H1 (cell line): ENCODE results near the gene DACT1. TPM values are rescaled to one million over a fixed set of nuclear protein-coding genes. Genes with fewer than 3 reads are reported as not detected.

Experiments used
- HDAC6 ChIP-seq: IDR thresholded peaks from one replicate; pipeline ENCODE4 v1.7.1; 2012; ENCODE audit warnings: low read depth, mild to moderate bottlenecking, inconsistent platforms, low read length, moderate library complexity
- POLR2AphosphoS5 ChIP-seq: IDR thresholded peaks from 2 replicates; pipeline ENCODE4 v1.6.1; 2011; ENCODE audit warnings: low read depth, low read length
- SIX5 ChIP-seq: IDR thresholded peaks from 2 replicates; pipeline ENCODE4 v1.6.1; 2011; ENCODE audit warnings: mild to moderate bottlenecking, low read depth, low read length
- TAF7 ChIP-seq: optimal IDR thresholded peaks from 2 replicates; pipeline ENCODE3; 2011; ENCODE audit warnings: low read depth, mild to moderate bottlenecking, inconsistent platforms, low read length, moderate library complexity, borderline replicate concordance
- YY1 ChIP-seq: IDR thresholded peaks from 2 replicates; pipeline ENCODE4 v1.6.1; 2011; ENCODE audit warnings: low read depth, mild to moderate bottlenecking, low read length
- polyA plus RNA-seq, 7 experiments: library from polyadenylated mRNA; depleted of rRNA in 3 of 7; stranded (reverse) in 5 of 7; unstranded in 2 of 7; fragments of >200 nt in 5 of 7; fragments of 200-250 nt in 2 of 7; gene quantifications; 1 replicate in 5 of 7; 2 replicates in 1 of 7; 4 replicates in 1 of 7; pipeline versions ENCODE4 v1.2.1 to v1.2.3, GENCODE V29; 2011 to 2013; ENCODE audit warnings: missing spikeins in 2 of 7, mixed read lengths in 2 of 7
- total RNA-seq: library from RNA; stranded (reverse); fragmentation: NEBNext Ultra II Directional; extraction: Animal tissue kit (Norgen Biotek cat#: 25700); gene quantifications from 2 replicates; pipeline ENCODE4 v1.2.1, GENCODE V29; 2021

DACT1 gene
- total and polyA plus RNA-seq, 2 of the 8 experiments (the other 6 are each of a cell fraction or from before 2014, with no cell fraction given) = 3.2 to 29.8 TPM

DNA sequence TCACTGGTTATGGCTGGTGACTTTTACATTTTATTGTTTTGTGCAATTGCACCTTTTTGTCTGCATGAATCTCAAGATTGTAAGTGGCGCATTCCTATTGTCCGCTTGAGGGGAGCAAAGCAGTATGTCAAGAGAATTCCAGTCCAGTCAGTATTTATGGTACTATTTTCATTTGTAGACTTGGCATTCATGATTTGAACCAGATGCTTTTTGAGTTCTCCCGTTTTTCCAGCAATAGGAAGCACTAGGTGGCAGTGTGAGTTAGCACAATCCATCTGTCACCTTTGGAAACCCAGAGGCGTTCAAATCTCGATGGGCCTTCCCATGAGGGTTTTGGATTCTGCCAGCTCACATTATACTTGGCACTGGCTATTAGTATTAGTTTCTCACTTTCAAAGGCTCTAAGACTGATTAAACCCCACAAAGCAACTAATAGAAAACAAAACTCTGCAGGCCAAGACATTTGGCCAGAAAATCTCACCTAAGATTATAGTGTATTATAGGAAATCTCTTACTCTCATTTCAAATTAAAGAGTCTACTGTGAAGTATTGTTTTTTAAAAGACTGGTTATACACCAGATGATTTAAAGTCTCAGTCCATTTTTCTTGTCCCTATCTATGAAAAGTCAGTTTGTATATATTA is 2.2 kb downstream of the DACT1 start (continued):
- TF ChIP-seq POLR2AphosphoS5 = no peak
- TF ChIP-seq HDAC6 = no peak
- TF ChIP-seq YY1 = no peak
- no peak for TF ChIP-seq SIX5
- TF ChIP-seq TAF7 = no peak
